ENCODE measurements around the gene SBSN. TPM values are rescaled to one million over a fixed set of nuclear protein-coding genes. Genes with fewer than 3 reads are reported as not detected.
A peak's percentile ranks its signal among the peaks of the same experiment; 100 is the strongest.

The SBSN gene
- total and polyA plus RNA-seq, 9 of the 15 experiments (the other 6 are each of a cell fraction or from before 2014, with no cell fraction given), result 0.05 TPM; not detected in 8

DNA sequence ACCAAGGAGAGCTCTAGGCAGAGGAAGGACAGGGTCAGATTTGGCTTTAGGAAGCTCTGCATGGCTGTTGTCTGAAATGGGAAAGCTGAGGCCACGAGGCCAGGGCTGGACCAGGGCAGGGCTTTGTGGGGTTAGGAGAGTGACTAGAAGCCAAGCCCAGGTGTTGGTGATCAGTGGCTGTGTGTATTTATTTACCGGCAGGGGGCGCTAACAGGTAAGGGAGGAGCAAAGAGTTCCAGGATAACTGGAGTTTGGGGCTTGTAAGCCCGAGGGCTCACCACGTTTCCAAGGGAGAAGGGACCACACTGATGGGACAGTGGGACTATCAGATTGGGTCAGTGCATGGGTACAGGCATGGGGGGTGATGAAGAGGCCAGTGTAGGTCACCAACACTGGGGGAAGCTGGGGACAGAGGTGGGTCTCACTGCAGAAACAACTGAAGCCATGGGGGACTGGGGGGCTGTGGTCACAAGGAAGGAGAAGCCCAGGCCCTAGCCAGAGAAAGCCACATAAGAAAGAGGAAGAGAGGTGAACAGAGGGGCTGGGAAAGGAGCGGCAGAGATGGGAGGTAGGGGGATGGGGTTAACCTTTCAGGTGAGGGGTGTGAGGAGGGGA, 21.2 kb upstream of the SBSN start:
- H3K4me3 ChIP-seq, result no peak overlapping the region
- H3K36me3 ChIP-seq (ENCODE audit: control insufficient read depth, insufficient read depth, low read length), result peaks cover 32% of the 10 kb centered on the region; the same call in 2 of the 3 replicates
- intact Hi-C loops (cut with micrococcal nuclease), result no loop called here
- no peak overlapping the region for H2AFZ ChIP-seq (ENCODE audit: low read depth, low read length)
- in situ Hi-C loops (cut with MboI), result no loop called here
- peaks cover 26% of the 10 kb centered on the region for H3K79me2 ChIP-seq (ENCODE audit: control insufficient read depth, insufficient read depth, low read length)
- H3K9me3 ChIP-seq (replicated peaks; ENCODE audit: control insufficient read depth, insufficient read depth, low read depth, low read length), result no peaks in the 10 kb centered on the region; the same call in 1 of the 2 replicates
- ATAC-seq (peak; percentile 60), FAIRE-seq (peak; percentile 96), DNase-seq (ENCODE audit: extremely low read depth in 1 of 4, low spot score in 3 of 4) (peak; percentile 65 to 84 (median 74))
- no peaks in the 10 kb centered on the region; a peak in 2 of 5 replicates for H3K27me3 ChIP-seq (ENCODE audit: control insufficient read depth in 2 of 2, insufficient read depth in 2 of 2, low read length in 2 of 2)
- H3K4me2 ChIP-seq (ENCODE audit: insufficient read depth, low read length), result no peak overlapping the region
- BruUV-seq (replicated peaks), result no TSS peak
- ChIA-PET CTCF (ENCODE audit: low intra/inter-chr PET ratio) (interaction anchor here (0.6 to 3.6 kb wide), 4 partner anchors 52 to 381 kb away, joined by 3 to 25 read pairs (median 5); partner anchors contain the start of gene KMT2B), POLR2A (no interaction called here)
- no peak overlapping the region for H3K9ac ChIP-seq (ENCODE audit: insufficient read depth in 1 of 2, low read depth in 2 of 2, low read length in 2 of 2)
- peaks cover 6% of the 10 kb centered on the region for H3K9me1 ChIP-seq (ENCODE audit: control insufficient read depth, insufficient read depth, low read length)
- H3K27ac ChIP-seq (ENCODE audit: extremely low read depth, low read depth, low read length), result no peak overlapping the region
- peaks cover 14 to 50% of the 10 kb centered on the region in 2 experiments; a peak in 4 of 5 replicates for H3K4me1 ChIP-seq (replicated peaks in 1 of 2; ENCODE audit: control insufficient read depth in 2 of 2, insufficient read depth in 2 of 2, low read length in 2 of 2)
- peaks cover 9% of the 10 kb centered on the region for H4K20me1 ChIP-seq (replicated peaks; ENCODE audit: control insufficient read depth, insufficient read depth, low read length)
- WGBS (ENCODE audit: insufficient coverage, low coverage, missing lambda C conversion rate), result 2% methylated on average over 5 of the region's 6 CpGs
- TF ChIP-seq, protein P1, sequence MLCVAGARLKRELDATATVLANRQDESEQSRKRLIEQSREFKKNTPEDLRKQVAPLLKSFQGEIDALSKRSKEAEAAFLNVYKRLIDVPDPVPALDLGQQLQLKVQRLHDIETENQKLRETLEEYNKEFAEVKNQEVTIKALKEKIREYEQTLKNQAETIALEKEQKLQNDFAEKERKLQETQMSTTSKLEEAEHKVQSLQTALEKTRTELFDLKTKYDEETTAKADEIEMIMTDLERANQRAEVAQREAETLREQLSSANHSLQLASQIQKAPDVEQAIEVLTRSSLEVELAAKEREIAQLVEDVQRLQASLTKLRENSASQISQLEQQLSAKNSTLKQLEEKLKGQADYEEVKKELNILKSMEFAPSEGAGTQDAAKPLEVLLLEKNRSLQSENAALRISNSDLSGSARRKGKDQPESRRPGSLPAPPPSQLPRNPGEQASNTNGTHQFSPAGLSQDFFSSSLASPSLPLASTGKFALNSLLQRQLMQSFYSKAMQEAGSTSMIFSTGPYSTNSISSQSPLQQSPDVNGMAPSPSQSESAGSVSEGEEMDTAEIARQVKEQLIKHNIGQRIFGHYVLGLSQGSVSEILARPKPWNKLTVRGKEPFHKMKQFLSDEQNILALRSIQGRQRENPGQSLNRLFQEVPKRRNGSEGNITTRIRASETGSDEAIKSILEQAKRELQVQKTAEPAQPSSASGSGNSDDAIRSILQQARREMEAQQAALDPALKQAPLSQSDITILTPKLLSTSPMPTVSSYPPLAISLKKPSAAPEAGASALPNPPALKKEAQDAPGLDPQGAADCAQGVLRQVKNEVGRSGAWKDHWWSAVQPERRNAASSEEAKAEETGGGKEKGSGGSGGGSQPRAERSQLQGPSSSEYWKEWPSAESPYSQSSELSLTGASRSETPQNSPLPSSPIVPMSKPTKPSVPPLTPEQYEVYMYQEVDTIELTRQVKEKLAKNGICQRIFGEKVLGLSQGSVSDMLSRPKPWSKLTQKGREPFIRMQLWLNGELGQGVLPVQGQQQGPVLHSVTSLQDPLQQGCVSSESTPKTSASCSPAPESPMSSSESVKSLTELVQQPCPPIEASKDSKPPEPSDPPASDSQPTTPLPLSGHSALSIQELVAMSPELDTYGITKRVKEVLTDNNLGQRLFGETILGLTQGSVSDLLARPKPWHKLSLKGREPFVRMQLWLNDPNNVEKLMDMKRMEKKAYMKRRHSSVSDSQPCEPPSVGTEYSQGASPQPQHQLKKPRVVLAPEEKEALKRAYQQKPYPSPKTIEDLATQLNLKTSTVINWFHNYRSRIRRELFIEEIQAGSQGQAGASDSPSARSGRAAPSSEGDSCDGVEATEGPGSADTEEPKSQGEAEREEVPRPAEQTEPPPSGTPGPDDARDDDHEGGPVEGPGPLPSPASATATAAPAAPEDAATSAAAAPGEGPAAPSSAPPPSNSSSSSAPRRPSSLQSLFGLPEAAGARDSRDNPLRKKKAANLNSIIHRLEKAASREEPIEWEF (CRISPR knock-in tag; IDR thresholded peaks at IDR 0.05), result no peak
- TF ChIP-seq BRD4 (IDR thresholded peaks at IDR 0.05), result no peak
- no peak for TF ChIP-seq YBX1 (IDR thresholded peaks at IDR 0.05)
- no peak for TF ChIP-seq ATF1 (CRISPR knock-in tag; IDR thresholded peaks at IDR 0.05)
- TF ChIP-seq ATF1 (tag; IDR thresholded peaks at IDR 0.05), result no peak
- no peak for TF ChIP-seq BCL6 (CRISPR knock-in tag; IDR thresholded peaks at IDR 0.05)
- TF ChIP-seq SAP30 (IDR thresholded peaks at IDR 0.05; ENCODE audit: borderline replicate concordance, insufficient read depth, low read depth, low read length, poor library complexity, severe bottlenecking), result no peak
- TF ChIP-seq HDAC3 (IDR thresholded peaks at IDR 0.05; ENCODE audit: borderline replicate concordance, partially characterized antibody), result no peak
- no peak for TF ChIP-seq MAFF (IDR thresholded peaks at IDR 0.05; ENCODE audit: low read length)
- TF ChIP-seq SMC3 (conservative IDR thresholded peaks at IDR 0.05; ENCODE audit: insufficient read depth, low read depth, low read length), result peak; percentile 64; the same call in 1 of the 2 replicates
- TF ChIP-seq C11orf30 (IDR thresholded peaks at IDR 0.05; ENCODE audit: low read depth), result no peak
- TF ChIP-seq, protein P2, sequence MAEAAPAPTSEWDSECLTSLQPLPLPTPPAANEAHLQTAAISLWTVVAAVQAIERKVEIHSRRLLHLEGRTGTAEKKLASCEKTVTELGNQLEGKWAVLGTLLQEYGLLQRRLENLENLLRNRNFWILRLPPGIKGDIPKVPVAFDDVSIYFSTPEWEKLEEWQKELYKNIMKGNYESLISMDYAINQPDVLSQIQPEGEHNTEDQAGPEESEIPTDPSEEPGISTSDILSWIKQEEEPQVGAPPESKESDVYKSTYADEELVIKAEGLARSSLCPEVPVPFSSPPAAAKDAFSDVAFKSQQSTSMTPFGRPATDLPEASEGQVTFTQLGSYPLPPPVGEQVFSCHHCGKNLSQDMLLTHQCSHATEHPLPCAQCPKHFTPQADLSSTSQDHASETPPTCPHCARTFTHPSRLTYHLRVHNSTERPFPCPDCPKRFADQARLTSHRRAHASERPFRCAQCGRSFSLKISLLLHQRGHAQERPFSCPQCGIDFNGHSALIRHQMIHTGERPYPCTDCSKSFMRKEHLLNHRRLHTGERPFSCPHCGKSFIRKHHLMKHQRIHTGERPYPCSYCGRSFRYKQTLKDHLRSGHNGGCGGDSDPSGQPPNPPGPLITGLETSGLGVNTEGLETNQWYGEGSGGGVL (CRISPR knock-in tag; IDR thresholded peaks at IDR 0.05), result no peak
- TF ChIP-seq ZC3H8 (IDR thresholded peaks at IDR 0.05), result no peak
- TF ChIP-seq RAD21 (CRISPR knock-in tag; conservative IDR thresholded peaks at IDR 0.05 in 1 of 2, IDR thresholded peaks at IDR 0.05 in 1 of 2), result peak; percentile 46 to 70
- TF ChIP-seq PCBP2 (IDR thresholded peaks at IDR 0.05; ENCODE audit: low read depth, low read length, poor library complexity, severe bottlenecking), result no peak
- TF ChIP-seq STAG1 (CRISPR knock-in tag; IDR thresholded peaks at IDR 0.05; ENCODE audit: borderline replicate concordance), result peak; percentile 11; the same call in 1 of the 2 replicates

Measured in K562 (cell line).